HG03135 (cell line): ENCODE measurements around the gene ARRDC5.
"Not testable (repeated sequence)": the region's sequence is repeated elsewhere in the genome, so short reads cannot be mapped to it uniquely, and the experiment has no call there.

Source experiments
- ATAC-seq: cut with Tn5 transposase; IDR thresholded peaks from one replicate; pipeline ENCODE4 v1.9.1; 2021; ENCODE audit warnings: mild to moderate bottlenecking, moderate library complexity; ENCODE audit not compliant: unreplicated experiment

Gene ARRDC5

GRCh38 chr19:4902796-4903195, at the start of gene ARRDC5:
ARRDC5 (minus strand) TSS chr19:4902896; CDS start chr19:4902825, 71 bp downstream.
- no peak for ATAC-seq

GRCh38 chr19:4951656-4952055, 49.0 kb upstream of the ARRDC5 start:
- no peak for ATAC-seq

- not testable (repeated sequence) for ATAC-seq
Measured at GRCh38 chr19:4950650-4951049, 48.0 kb upstream of the ARRDC5 start.

- ATAC-seq = not testable (repeated sequence)
Measured at GRCh38 chr19:4941638-4942169, 39.0 kb upstream of the ARRDC5 start.

GRCh38 chr19:4939466-4939865, 36.8 kb upstream of the ARRDC5 start:
- no peak for ATAC-seq

GRCh38 chr19:4938461-4938860, 35.8 kb upstream of the ARRDC5 start:
- not testable (repeated sequence) for ATAC-seq

GRCh38 chr19:4937060-4937459, 34.4 kb upstream of the ARRDC5 start:
- ATAC-seq = no peak

GRCh38 chr19:4935444-4935843, 32.7 kb upstream of the ARRDC5 start:
- ATAC-seq = no peak

- no peak for ATAC-seq
Measured at GRCh38 chr19:4933528-4933927, 30.8 kb upstream of the ARRDC5 start.

- ATAC-seq = no peak
Measured at GRCh38 chr19:4932711-4933110, 30.0 kb upstream of the ARRDC5 start.

GRCh38 chr19:4930664-4931063, 28.0 kb upstream of the ARRDC5 start:
- no peak for ATAC-seq

GRCh38 chr19:4929186-4929585, 26.5 kb upstream of the ARRDC5 start:
- ATAC-seq = no peak

GRCh38 chr19:4923276-4923747, 20.6 kb upstream of the ARRDC5 start:
- no peak for ATAC-seq

GRCh38 chr19:4922530-4923275, 20.0 kb upstream of the ARRDC5 start:
- no peak for ATAC-seq

- ATAC-seq = no peak
Measured at GRCh38 chr19:4916292-4917082, 13.8 kb upstream of the ARRDC5 start.

- ATAC-seq = no peak
Measured at GRCh38 chr19:4914736-4915501, 12.2 kb upstream of the ARRDC5 start.

GRCh38 chr19:4913996-4914735, 11.5 kb upstream of the ARRDC5 start:
- no peak for ATAC-seq

GRCh38 chr19:4911786-4912672, 9.3 kb upstream of the ARRDC5 start:
- no peak for ATAC-seq

- ATAC-seq = no peak
Measured at GRCh38 chr19:4911314-4911713, 8.6 kb upstream of the ARRDC5 start.
